Naive thymus-derived CD8-positive, alpha-beta T cell (primary cell): ENCODE results near the gene BZW1. TPM values are rescaled to one million over a fixed set of nuclear protein-coding genes. Genes with fewer than 3 reads are reported as not detected.
A peak's percentile ranks its signal among the peaks of the same experiment; 100 is the strongest.
"Not testable (repeated sequence)": the region's sequence is repeated elsewhere in the genome, so short reads cannot be mapped to it uniquely, and the experiment has no call there.

Source experiments
- ATAC-seq, 2 donors: fragments of 150-1000 bp; cut with Tn5 transposase in 1 of 2; sonication (Bioruptor Pico), chemical (Tn5 transposase) in 1 of 2; 1 replicate in 1 of 2; 2 replicates in 1 of 2; pipeline ENCODE4 v1.10.0; 2021; ENCODE audit warnings: mild to moderate bottlenecking in 2 of 2, moderate library complexity in 2 of 2
- POLR2A ChIA-PET: fragments of 350-600 bp; sonication (Branson Sonifier 250); formaldehyde crosslinking; loops from one replicate; lab custom pipeline; 2021; ENCODE audit warnings: antibody characterized with exemption; lab: Charles Lee
- DNase-seq, 10 donors: peaks; one replicate each; pipeline versions ENCODE4 v3.0.0 to v3.0.0-alpha.2; 2020 to 2022
- H3K27ac Mint-ChIP-seq, 10 donors: one replicate each; pipeline ENCODE4 v1.8.0; 2020 to 2022; ENCODE audit warnings: mild to moderate bottlenecking in 10 of 10, mixed read lengths in 10 of 10, moderate library complexity in 4 of 10, inconsistent platforms in 1 of 10
- H3K27me3 Mint-ChIP-seq, 5 donors: one replicate each; pipeline ENCODE4 v1.8.0; 2021 to 2022; ENCODE audit warnings: mixed read lengths in 5 of 5
- H3K36me3 Mint-ChIP-seq, 3 donors: one replicate each; pipeline ENCODE4 v1.8.0; 2020 to 2022; ENCODE audit warnings: mixed read lengths in 3 of 3, mild to moderate bottlenecking in 2 of 3, inconsistent platforms in 1 of 3
- H3K4me1 Mint-ChIP-seq, 4 donors: one replicate each; pipeline ENCODE4 v1.8.0; 2021 to 2022; ENCODE audit warnings: mixed read lengths in 4 of 4
- H3K4me3 Mint-ChIP-seq, 10 donors: one replicate each; pipeline ENCODE4 v1.8.0; 2020 to 2022; ENCODE audit warnings: mild to moderate bottlenecking in 10 of 10, mixed read lengths in 10 of 10, moderate library complexity in 6 of 10, inconsistent platforms in 1 of 10
- H3K9me3 Mint-ChIP-seq, 9 donors: one replicate each; pipeline ENCODE4 v1.8.0; 2020 to 2022; ENCODE audit warnings: mixed read lengths in 9 of 9, mild to moderate bottlenecking in 3 of 9, inconsistent platforms in 1 of 9, moderate library complexity in 1 of 9
- polyA plus RNA-seq, 3 donors: library from polyadenylated mRNA; unstranded; fragments of 300-500 nt; fragmentation: Illumina TruSeq; gene quantifications; one replicate each; pipeline ENCODE4 v1.2.3, GENCODE V29; 2021
- total RNA-seq, 8 experiments: library from RNA in 2 of 8; stranded (reverse) in 2 of 8; gene quantifications; one replicate each; pipeline ENCODE4 v1.2.3 and lab custom pipeline; 2021 to 2026

Gene BZW1
- total and polyA plus RNA-seq, 5 experiments from 2014 or later = 175 to 285 (median 222) TPM

- no peak for DNase-seq
- ATAC-seq = no peak
- POLR2A ChIA-PET = no interaction called here
- H3K9me3 Mint-ChIP-seq = peaks cover 0 to under 1% (median 0%) of the 10 kb centered on the region in 9 donors
- no peaks in the 10 kb centered on the region for H3K4me1 Mint-ChIP-seq
- no peak overlapping the region for H3K4me3 Mint-ChIP-seq
- H3K36me3 Mint-ChIP-seq = peaks cover 0 to 4% (median 0%) of the 10 kb centered on the region in 3 donors
- peaks cover 0 to 2% (median 0%) of the 10 kb centered on the region in 5 donors for H3K27me3 Mint-ChIP-seq
- no peak overlapping the region for H3K27ac Mint-ChIP-seq
These were observed 15.1 kb upstream of the BZW1 start for GRCh38 chr2:200796561-200796960.

- Mint-ChIP-seq H3K27me3 (peaks cover 0 to 4% (median 0%) of the 10 kb centered on the region in 5 donors), H3K9me3 (peaks cover 0 to 3% (median 0%) of the 10 kb centered on the region in 9 donors), H3K4me1 (no peaks in the 10 kb centered on the region), H3K27ac (no peak overlapping the region), H3K4me3 (no peak overlapping the region), H3K36me3 (peaks cover 0 to 4% (median 0%) of the 10 kb centered on the region in 3 donors)
- ATAC-seq (no peak), DNase-seq (no peak)
- POLR2A ChIA-PET = no interaction called here
These were observed 14.4 kb upstream of the BZW1 start for GRCh38 chr2:200797242-200797770.

- Mint-ChIP-seq H3K4me1 (no peaks in the 10 kb centered on the region), H3K9me3 (peaks cover 0 to 3% (median 0%) of the 10 kb centered on the region in 9 donors), H3K27ac (no peak overlapping the region), H3K27me3 (peaks cover 0 to 4% (median 2%) of the 10 kb centered on the region in 5 donors), H3K4me3 (no peak overlapping the region), H3K36me3 (peaks cover 0 to 4% (median 0%) of the 10 kb centered on the region in 3 donors)
- POLR2A ChIA-PET = interaction anchor here (0.6 kb wide), 1 partner anchor 367 kb away, joined by 3 read pairs; no protein-coding TSS in a partner anchor
- DNase-seq = no peak
- no peak for ATAC-seq
These were observed 13.2 kb upstream of the BZW1 start for GRCh38 chr2:200798514-200798913.

- no peaks in the 10 kb centered on the region for H3K4me1 Mint-ChIP-seq
These were observed 11.3 kb upstream of the BZW1 start for GRCh38 chr2:200800458-200800857.

GRCh38 chr2:200801431-200801830 is 10.3 kb upstream of the BZW1 start:
- H3K9me3 Mint-ChIP-seq, H3K27ac Mint-ChIP-seq, DNase-seq, H3K4me1 Mint-ChIP-seq, POLR2A ChIA-PET, ATAC-seq, H3K27me3 Mint-ChIP-seq, H3K36me3 Mint-ChIP-seq, H3K4me3 Mint-ChIP-seq: not testable (repeated sequence)

More at GRCh38 chr2:200800458-200800857, 11.3 kb upstream of the BZW1 start:
- Mint-ChIP-seq H3K27ac (no peak overlapping the region), H3K4me3 (no peak overlapping the region), H3K27me3 (peaks cover 0 to 4% (median 2%) of the 10 kb centered on the region in 5 donors), H3K36me3 (peaks cover 0 to 4% (median 0%) of the 10 kb centered on the region in 3 donors), H3K9me3 (peaks cover 0 to 3% (median 0%) of the 10 kb centered on the region in 9 donors)
- DNase-seq (no peak), ATAC-seq (no peak)
- POLR2A ChIA-PET = no interaction called here

- DNase-seq (no peak), ATAC-seq (no peak)
- Mint-ChIP-seq H3K4me3 (peak overlapping the region in 6 of 10 donors; percentile 89 to 99 (median 96)), H3K27ac (peak overlapping the region in 9 of 10 donors; percentile 26 to 99 (median 98)), H3K9me3 (no peaks in the 10 kb centered on the region), H3K36me3 (peaks cover 0 to 16% (median 2%) of the 10 kb centered on the region in 3 donors), H3K4me1 (peaks cover 17 to 36% (median 34%) of the 10 kb centered on the region in 4 donors), H3K27me3 (no peaks in the 10 kb centered on the region)
- POLR2A ChIA-PET = interaction anchor here (0.7 to 2.1 kb wide), 4 partner anchors 18 to 184 kb away, joined by 3 to 8 read pairs (median 5); partner anchors contain the start of genes CLK1, NIF3L1 and PPIL3
These were observed 2.0 kb upstream of the BZW1 start for GRCh38 chr2:200809506-200810251.

GRCh38 chr2:200810252-200810997 is 1.3 kb upstream of the BZW1 start:
- Mint-ChIP-seq H3K36me3 (peaks cover 0 to 23% (median 6%) of the 10 kb centered on the region in 3 donors), H3K4me3 (peak overlapping the region; percentile 89 to 99 (median 96)), H3K27me3 (no peaks in the 10 kb centered on the region), H3K4me1 (peaks cover 23 to 44% (median 42%) of the 10 kb centered on the region in 4 donors), H3K27ac (peak overlapping the region; percentile 94 to 99 (median 99)), H3K9me3 (no peaks in the 10 kb centered on the region)
- DNase-seq (no peak), ATAC-seq (no peak)
- POLR2A ChIA-PET = interaction anchor here (0.7 to 2.1 kb wide), 16 partner anchors 15 to 305 kb away, joined by 3 to 51 read pairs (median 6); partner anchors contain the start of genes CFLAR, CLK1, NIF3L1 and ORC2

- POLR2A ChIA-PET = interaction anchor here (1.0 to 2.1 kb wide), 13 partner anchors 8 to 306 kb away, joined by 3 to 51 read pairs (median 5); partner anchors contain the start of genes CFLAR, CLK1, NIF3L1 and ORC2
- DNase-seq (no peak), ATAC-seq (peak in 1 of 2 donors; percentile 2)
- H3K36me3 Mint-ChIP-seq = peaks cover 0 to 29% (median 11%) of the 10 kb centered on the region in 3 donors
- peak overlapping the region; percentile 89 to 99 (median 96) for H3K4me3 Mint-ChIP-seq
- peaks cover 26 to 49% (median 46%) of the 10 kb centered on the region in 4 donors for H3K4me1 Mint-ChIP-seq
- no peaks in the 10 kb centered on the region for H3K27me3 Mint-ChIP-seq
- H3K9me3 Mint-ChIP-seq = no peaks in the 10 kb centered on the region
- peak overlapping the region; percentile 94 to 99 (median 99) for H3K27ac Mint-ChIP-seq
These were observed 745 bp upstream of the BZW1 start for GRCh38 chr2:200810998-200811332.

- Mint-ChIP-seq H3K4me3 (peak overlapping the region; percentile 95 to 99 (median 98)), H3K4me1 (peaks cover 28 to 52% (median 49%) of the 10 kb centered on the region in 4 donors), H3K27ac (peak overlapping the region; percentile 94 to 99 (median 99)), H3K36me3 (peaks cover under 1 to 43% (median 16%) of the 10 kb centered on the region in 3 donors), H3K27me3 (no peaks in the 10 kb centered on the region), H3K9me3 (no peaks in the 10 kb centered on the region)
- POLR2A ChIA-PET = interaction anchor here (0.6 to 2.1 kb wide), 14 partner anchors 9 to 305 kb away, joined by 3 to 51 read pairs (median 5); partner anchors contain the start of genes CFLAR, CLK1, NIF3L1 and ORC2
- ATAC-seq (peak; percentile 57 to 63), DNase-seq (peak in 9 of 10 donors; percentile 59 to 83 (median 68))
These were observed 662 bp downstream of the BZW1 start for GRCh38 chr2:200812122-200813022.

- no peaks in the 10 kb centered on the region for H3K27me3 Mint-ChIP-seq
- H3K4me3 Mint-ChIP-seq = peak overlapping the region in 9 of 10 donors; percentile 32 to 72 (median 46)
- ATAC-seq (no peak), DNase-seq (no peak)
- peaks cover 5 to 62% (median 26%) of the 10 kb centered on the region in 3 donors for H3K36me3 Mint-ChIP-seq
- POLR2A ChIA-PET = interaction anchor here (0.7 to 2.1 kb wide), 4 partner anchors 38 to 446 kb away, joined by 3 to 19 read pairs (median 4); partner anchors contain the start of genes CASP8 and CLK1
- H3K4me1 Mint-ChIP-seq = peaks cover 30 to 52% (median 49%) of the 10 kb centered on the region in 4 donors
- peak overlapping the region; percentile 2 to 86 (median 72) for H3K27ac Mint-ChIP-seq
- no peaks in the 10 kb centered on the region for H3K9me3 Mint-ChIP-seq
These were observed 2.6 kb downstream of the BZW1 start for GRCh38 chr2:200814276-200814815.

GRCh38 chr2:200814917-200815316 is 3.2 kb downstream of the BZW1 start:
- ATAC-seq (no peak), DNase-seq (no peak)
- Mint-ChIP-seq H3K4me1 (peaks cover 30 to 52% (median 47%) of the 10 kb centered on the region in 4 donors), H3K27ac (peak overlapping the region in 6 of 10 donors; percentile 2 to 73 (median 56)), H3K27me3 (no peaks in the 10 kb centered on the region), H3K4me3 (peak overlapping the region in 4 of 10 donors; percentile 32 to 52 (median 44)), H3K36me3 (peaks cover 5 to 68% (median 26%) of the 10 kb centered on the region in 3 donors), H3K9me3 (no peaks in the 10 kb centered on the region)
- POLR2A ChIA-PET = interaction anchor here (0.6 to 2.1 kb wide), 3 partner anchors 38 to 68 kb away, joined by 3 to 19 read pairs (median 4); partner anchors contain the start of gene CLK1
